ENCODE measurements around the gene HTT. TPM values are rescaled to one million over a fixed set of nuclear protein-coding genes. Genes with fewer than 3 reads are reported as not detected.

Gene HTT
- total and polyA plus RNA-seq, 9 of the 15 experiments (the other 6 are each of a cell fraction or from before 2014, with no cell fraction given) = 0.66 to 31.6 (median 14.7) TPM

DNA sequence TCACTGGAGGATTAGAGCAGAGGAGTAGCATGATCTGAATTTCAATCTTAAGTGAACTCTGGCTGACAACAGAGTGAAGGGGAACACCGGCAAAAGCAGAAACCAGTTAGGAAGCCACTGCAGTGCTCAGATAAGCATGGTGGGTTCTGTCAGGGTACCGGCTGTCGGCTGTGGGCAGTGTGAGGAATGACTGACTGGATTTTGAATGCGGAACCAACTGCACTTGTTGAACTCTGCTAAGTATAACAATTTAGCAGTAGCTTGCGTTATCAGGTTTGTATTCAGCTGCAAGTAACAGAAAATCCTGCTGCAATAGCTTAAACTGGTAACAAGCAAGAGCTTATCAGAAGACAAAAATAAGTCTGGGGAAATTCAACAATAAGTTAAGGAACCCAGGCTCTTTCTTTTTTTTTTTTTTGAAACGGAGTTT lies 5.2 kb downstream of the HTT start (continued):
- no peak for TF ChIP-seq HMGN3 (IDR thresholded peaks at IDR 0.05; ENCODE audit: borderline replicate concordance, extremely low read depth, insufficient read length, low read depth, low read length)
- TF ChIP-seq DNMT1 (IDR thresholded peaks at IDR 0.05) = no peak
- TF ChIP-seq MTA3 (IDR thresholded peaks at IDR 0.05; ENCODE audit: borderline replicate concordance) = peak; percentile 70; the same call in 1 of the 2 replicates
- TF ChIP-seq, protein P1, sequence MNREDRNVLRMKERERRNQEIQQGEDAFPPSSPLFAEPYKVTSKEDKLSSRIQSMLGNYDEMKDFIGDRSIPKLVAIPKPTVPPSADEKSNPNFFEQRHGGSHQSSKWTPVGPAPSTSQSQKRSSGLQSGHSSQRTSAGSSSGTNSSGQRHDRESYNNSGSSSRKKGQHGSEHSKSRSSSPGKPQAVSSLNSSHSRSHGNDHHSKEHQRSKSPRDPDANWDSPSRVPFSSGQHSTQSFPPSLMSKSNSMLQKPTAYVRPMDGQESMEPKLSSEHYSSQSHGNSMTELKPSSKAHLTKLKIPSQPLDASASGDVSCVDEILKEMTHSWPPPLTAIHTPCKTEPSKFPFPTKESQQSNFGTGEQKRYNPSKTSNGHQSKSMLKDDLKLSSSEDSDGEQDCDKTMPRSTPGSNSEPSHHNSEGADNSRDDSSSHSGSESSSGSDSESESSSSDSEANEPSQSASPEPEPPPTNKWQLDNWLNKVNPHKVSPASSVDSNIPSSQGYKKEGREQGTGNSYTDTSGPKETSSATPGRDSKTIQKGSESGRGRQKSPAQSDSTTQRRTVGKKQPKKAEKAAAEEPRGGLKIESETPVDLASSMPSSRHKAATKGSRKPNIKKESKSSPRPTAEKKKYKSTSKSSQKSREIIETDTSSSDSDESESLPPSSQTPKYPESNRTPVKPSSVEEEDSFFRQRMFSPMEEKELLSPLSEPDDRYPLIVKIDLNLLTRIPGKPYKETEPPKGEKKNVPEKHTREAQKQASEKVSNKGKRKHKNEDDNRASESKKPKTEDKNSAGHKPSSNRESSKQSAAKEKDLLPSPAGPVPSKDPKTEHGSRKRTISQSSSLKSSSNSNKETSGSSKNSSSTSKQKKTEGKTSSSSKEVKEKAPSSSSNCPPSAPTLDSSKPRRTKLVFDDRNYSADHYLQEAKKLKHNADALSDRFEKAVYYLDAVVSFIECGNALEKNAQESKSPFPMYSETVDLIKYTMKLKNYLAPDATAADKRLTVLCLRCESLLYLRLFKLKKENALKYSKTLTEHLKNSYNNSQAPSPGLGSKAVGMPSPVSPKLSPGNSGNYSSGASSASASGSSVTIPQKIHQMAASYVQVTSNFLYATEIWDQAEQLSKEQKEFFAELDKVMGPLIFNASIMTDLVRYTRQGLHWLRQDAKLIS (CRISPR knock-in tag; IDR thresholded peaks at IDR 0.05) = no peak
- peak; percentile 77 for TF ChIP-seq EP300 (IDR thresholded peaks at IDR 0.05; ENCODE audit: low read length)
- TF ChIP-seq PYGO2 (tag; IDR thresholded peaks at IDR 0.05) = no peak
- TF ChIP-seq PCBP2 (IDR thresholded peaks at IDR 0.05; ENCODE audit: low read depth, low read length, poor library complexity, severe bottlenecking) = no peak
- TF ChIP-seq KHSRP (IDR thresholded peaks at IDR 0.05) = no peak
- no peak for TF ChIP-seq ZNF146 (CRISPR knock-in tag; IDR thresholded peaks at IDR 0.05; ENCODE audit: unreplicated experiment)
- TF ChIP-seq, protein P2, sequence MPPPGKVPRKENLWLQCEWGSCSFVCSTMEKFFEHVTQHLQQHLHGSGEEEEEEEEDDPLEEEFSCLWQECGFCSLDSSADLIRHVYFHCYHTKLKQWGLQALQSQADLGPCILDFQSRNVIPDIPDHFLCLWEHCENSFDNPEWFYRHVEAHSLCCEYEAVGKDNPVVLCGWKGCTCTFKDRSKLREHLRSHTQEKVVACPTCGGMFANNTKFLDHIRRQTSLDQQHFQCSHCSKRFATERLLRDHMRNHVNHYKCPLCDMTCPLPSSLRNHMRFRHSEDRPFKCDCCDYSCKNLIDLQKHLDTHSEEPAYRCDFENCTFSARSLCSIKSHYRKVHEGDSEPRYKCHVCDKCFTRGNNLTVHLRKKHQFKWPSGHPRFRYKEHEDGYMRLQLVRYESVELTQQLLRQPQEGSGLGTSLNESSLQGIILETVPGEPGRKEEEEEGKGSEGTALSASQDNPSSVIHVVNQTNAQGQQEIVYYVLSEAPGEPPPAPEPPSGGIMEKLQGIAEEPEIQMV (tag; conservative IDR thresholded peaks at IDR 0.05; ENCODE audit: low read depth) = no peak
- TF ChIP-seq KDM1A (IDR thresholded peaks at IDR 0.05) = peak; percentile 77 to 88
- no peak for TF ChIP-seq HMG20A (CRISPR knock-in tag; conservative IDR thresholded peaks at IDR 0.05)
- TF ChIP-seq HNRNPUL1 (IDR thresholded peaks at IDR 0.05; ENCODE audit: low read length) = no peak
- no peak for TF ChIP-seq TAF9B (IDR thresholded peaks at IDR 0.05; ENCODE audit: partially characterized antibody)
- no peak for TF ChIP-seq CBFB (CRISPR knock-in tag; IDR thresholded peaks at IDR 0.05)
- TF ChIP-seq, protein P3, sequence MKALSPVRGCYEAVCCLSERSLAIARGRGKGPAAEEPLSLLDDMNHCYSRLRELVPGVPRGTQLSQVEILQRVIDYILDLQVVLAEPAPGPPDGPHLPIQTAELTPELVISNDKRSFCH (CRISPR knock-in tag; IDR thresholded peaks at IDR 0.05) = no peak
- TF ChIP-seq, protein P3 (tag; IDR thresholded peaks at IDR 0.05) = no peak
- no peak for TF ChIP-seq MECOM (CRISPR knock-in tag; IDR thresholded peaks at IDR 0.05)
- TF ChIP-seq ETV6 (IDR thresholded peaks at IDR 0.05; ENCODE audit: borderline replicate concordance in 1 of 2, low read depth in 2 of 2, low read length in 1 of 2) = no peak
- TF ChIP-seq ETV6 (CRISPR knock-in tag; IDR thresholded peaks at IDR 0.05; ENCODE audit: borderline replicate concordance) = no peak
- TF ChIP-seq RBM22 (IDR thresholded peaks at IDR 0.05; ENCODE audit: low read depth, low read length, poor library complexity, severe bottlenecking) = no peak
- no peak for TF ChIP-seq CSDE1 (IDR thresholded peaks at IDR 0.05)
- TF ChIP-seq, protein P4, sequence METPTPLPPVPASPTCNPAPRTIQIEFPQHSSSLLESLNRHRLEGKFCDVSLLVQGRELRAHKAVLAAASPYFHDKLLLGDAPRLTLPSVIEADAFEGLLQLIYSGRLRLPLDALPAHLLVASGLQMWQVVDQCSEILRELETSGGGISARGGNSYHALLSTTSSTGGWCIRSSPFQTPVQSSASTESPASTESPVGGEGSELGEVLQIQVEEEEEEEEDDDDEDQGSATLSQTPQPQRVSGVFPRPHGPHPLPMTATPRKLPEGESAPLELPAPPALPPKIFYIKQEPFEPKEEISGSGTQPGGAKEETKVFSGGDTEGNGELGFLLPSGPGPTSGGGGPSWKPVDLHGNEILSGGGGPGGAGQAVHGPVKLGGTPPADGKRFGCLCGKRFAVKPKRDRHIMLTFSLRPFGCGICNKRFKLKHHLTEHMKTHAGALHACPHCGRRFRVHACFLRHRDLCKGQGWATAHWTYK (CRISPR knock-in tag; IDR thresholded peaks at IDR 0.05) = no peak
- TF ChIP-seq PTTG1 (tag; IDR thresholded peaks at IDR 0.05; ENCODE audit: low read depth) = no peak
